DMS53 (cell line): ENCODE data around the gene ITGA2B.
"Not testable (repeated sequence)": the region's sequence is repeated elsewhere in the genome, so short reads cannot be mapped to it uniquely, and the experiment has no call there.

Source experiments
- DNase-seq: peaks from one replicate; lab custom pipeline; 2025; lab: John Stamatoyannopoulos, UW

ITGA2B gene

DNA sequence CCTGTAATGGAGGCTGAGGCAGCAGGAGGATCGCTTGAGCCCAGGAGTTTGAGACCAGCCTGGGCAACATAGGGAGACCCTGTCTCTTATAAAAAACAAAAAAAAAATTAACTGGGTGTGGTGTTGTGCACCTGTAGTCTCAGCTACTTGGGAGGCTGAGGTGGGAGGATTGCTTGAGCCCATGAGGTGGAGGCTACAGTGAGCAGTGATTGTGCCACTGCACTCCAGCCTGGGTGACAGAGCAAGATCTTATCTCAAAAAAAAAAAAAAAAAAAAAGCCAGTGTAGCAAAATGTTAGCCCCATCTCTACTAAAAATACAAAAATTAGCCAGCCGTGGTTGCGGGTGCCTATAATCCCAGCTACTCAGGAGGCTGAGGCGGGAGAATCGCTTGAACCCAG, 59.2 kb downstream of the ITGA2B start:
- not testable (repeated sequence) for DNase-seq

DNA sequence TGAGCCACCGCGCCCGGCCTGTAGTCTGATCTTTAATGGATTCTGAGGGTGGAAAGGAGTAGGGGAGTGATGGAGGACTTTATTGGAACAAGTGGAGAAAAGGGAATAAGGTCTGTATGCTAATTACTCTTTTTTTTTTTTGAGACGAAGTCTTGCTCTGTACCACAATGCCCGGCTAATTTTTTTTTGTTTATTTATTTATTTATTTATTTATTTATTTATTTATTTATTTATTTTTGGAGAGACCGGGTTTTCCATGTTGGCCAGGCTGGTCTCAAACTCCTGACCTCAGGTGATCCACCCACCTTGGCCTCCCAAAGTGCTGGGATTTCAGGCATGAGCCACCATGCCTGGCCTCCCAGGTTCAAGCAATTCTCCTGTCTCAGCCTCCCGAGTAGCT, 59.9 kb downstream of the ITGA2B start:
- DNase-seq, result not testable (repeated sequence)

DNA sequence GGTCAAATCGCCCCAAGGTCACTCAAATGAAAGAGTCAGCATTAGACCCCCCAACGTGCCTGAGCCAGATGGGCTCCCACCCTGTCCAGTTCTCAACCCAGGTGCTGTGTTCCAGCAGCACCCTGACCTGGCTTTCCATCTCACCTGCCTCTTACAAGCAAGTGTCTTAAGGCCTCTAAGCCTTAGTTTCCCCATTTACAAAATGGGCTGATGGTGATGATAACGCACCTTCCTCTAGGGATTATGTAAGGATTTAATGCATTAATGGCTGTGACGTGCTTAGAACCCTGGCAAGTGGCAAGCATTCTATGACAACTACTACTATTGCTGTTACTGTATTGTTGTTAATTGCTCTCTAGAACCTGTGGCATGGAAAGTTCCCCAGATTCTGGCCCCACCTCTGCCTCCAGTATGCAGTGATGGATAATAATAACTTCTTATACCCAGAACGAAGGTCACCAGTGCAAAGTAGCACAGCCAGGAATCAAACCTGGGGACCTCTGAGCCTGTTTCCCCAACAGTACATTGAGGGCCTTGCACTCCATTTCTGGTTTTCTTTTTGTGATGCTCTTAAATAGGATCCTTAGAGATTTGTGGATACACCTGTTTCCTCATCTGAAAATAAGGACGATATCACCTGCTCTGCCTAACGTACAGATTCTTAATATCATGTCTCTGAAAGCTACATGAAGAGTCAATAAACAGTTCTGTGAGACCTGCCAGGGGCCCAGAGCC, 61.6 kb downstream of the ITGA2B start:
- peak; percentile 57 for DNase-seq

DNA sequence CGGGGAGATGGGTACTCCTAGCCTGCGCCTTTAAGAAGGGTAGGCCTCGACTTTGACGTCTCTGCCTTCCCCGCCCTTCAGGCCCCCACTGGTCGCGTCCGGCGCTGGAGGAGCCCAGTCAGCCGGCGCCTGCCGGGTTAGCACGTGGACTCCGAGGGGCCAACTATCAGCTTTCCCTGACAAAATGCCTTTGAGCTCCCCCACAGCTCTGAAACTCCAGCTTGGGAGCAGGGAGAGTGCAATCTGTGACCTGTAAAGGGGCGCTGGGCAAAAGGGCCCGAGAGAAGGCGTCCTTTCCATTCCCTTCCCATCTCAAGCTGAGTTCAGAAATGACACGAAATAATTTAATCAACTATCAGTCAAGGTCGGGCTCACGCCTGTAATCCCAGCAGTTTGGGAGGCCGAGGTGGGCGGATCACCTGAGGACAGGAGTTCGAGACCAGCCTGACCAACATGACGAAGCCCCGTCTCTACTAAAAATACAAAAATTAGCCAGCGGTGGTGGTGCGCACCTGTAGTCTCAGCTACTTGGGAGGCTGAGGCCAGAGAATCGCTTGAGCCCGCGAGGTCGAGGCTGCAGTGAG, 62.5 kb downstream of the ITGA2B start:
- peak; percentile 99 for DNase-seq

DNA sequence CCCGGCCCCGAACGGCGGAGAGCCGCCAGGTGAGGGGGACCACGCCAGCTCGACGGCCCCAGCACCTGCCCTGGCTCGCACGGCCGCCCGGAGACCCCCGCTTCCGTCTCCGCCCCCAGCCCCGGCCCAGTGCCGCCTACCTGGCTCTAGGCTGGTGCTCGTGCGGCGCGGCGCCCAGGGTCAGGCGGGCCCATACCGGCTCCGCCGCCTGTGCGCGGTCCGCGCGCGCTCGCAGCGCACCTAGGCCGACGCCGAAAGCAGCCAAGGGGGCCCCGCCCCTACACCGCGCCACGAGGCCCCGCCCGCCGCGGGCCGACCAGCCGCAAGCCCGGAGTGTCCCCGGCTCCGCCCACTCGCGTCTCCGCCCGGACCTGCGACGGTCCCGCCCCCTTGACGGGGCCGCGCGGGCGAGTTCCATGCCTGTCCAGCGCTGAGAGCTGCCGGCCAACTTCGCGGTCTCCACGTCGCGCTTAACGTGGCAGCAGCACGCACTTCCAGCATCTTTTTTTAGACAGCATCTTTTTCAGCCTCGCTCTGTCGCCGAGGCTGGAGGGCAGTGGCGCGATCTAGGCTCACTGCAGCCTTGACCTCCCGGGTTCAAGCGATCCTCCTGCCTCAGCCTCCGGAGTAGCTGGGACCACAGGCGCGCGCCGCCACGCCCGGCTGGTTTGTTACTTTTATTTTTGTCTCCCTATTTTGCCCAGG, 64.7 kb downstream of the ITGA2B start, which contains the start of gene SLC25A39:
SLC25A39 (minus strand) TSS at position 253 of the 705 bp plus-strand sequence. CDS start 1,261 bp downstream, outside the sequence.
- DNase-seq, result peak; percentile 99

DNA sequence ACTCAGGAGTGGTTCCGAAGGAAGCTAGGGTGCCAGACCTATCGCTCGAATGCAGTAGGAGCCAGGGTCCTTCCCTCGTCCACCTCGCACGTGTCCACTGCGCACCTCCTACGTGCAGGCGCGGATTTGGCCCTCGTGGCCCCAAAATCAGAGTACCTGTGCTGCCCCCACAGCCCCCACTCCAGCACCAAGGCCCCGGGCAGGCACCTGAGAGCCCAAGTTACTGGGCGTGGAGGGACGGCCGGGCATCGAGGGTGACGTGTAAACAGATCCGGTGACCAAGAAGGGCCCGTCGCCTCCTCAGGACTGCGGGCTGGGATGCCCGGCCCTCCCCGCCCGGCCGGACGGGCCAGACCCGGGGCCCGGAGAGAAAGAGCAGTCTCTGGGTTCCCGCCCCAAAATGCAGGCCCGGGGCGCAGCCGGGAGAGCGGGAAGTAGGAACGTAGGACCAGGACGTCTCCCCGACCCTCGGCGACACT, 65.3 kb downstream of the ITGA2B start:
- peak; percentile 74 for DNase-seq

DNA sequence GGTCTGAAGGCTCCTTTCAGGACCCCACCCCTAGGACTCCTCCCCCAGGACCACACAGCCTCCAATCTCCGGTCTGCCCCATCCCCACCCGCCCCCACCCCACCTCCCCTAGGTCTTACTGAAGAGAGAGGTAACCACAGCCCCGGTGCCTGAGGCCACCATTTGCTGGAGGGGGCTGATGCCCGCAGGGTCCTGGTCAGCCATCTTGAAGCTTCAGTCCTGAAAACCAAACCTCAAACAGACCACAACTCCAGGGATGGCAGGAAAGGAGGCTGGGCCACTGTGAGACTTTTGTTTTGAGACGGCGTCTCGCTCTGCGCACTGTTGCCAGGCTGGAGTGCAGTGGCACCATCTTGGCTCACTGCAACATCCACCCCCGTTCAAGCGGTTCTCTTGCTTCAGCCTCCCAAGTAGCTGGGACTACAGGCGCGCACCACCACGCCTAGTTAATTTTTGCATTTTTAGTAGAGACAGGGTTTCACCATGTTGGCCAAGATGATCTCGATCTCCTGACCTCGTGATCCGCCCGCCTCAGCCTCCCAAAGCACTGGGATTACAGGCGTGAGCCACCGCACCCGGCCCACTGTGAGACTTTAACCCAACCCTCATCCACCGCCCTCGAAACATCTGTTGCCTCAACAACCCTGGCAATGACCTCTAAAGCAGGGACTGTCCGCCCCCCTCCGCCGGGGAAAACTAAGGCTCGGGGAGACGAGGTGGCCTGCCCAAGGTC, 65.9 kb downstream of the ITGA2B start:
- no peak for DNase-seq

DNA sequence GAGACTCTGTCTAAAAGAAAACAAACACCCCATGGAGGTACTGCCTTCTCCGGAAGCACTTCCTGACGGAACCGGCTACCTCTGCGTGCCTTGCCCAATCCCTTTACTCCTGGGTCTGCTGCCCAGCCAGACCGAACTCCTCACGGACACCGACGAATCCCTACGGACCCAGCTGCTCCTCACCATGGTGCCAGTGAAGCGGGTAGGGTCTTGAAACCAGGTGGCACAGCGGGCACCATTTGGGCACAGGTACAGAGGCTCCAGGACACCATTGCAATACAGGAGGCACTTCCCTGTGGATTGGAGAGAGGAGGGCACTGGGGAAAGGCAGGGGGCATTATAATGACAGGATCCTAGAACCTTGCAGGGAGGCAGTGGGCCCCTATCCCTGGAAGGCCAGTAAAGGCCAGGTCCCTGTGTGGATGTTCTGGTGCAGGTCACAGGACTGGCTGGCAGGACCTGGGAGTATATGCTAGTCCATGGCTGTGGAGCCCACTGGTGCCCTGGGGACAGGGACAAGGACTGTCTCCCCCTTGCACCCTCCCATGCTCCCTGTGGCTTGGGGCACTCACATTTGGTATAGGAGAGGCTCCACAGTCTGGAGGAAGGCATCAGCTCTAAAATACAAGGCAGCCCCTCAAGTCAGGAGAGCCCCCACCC, 67.1 kb downstream of the ITGA2B start:
- no peak for DNase-seq
